ENCODE data around the gene ARHGEF33. TPM values are rescaled to one million over a fixed set of nuclear protein-coding genes. Genes with fewer than 3 reads are reported as not detected.

Gene ARHGEF33
- total and polyA plus RNA-seq, 8 donors = under 0.01 to 2.0 (median 0.61) TPM; not detected in 1

- no peaks in the 10 kb centered on the region for H3K4me1 ChIP-seq
- no peak overlapping the region for H3K4me3 ChIP-seq
- WGBS, 5 donors = 60 to 92% (median 71%) methylated on average over 1 of the region's 1 CpG
- intact Hi-C loops (cut with DNase I; ENCODE audit: low total_unique reads) = no loop called here
- DNase-seq = no peak
- H3K27ac ChIP-seq = no peak overlapping the region
- no peaks in the 10 kb centered on the region for H3K9me3 ChIP-seq
- TF ChIP-seq POLR2AphosphoS5 (IDR thresholded peaks at IDR 0.05) (no peak), CTCF (IDR thresholded peaks at IDR 0.05) (no peak), EP300 (IDR thresholded peaks at IDR 0.05) (no peak)
- H3K36me3 ChIP-seq = no peaks in the 10 kb centered on the region
- no peaks in the 10 kb centered on the region for H3K27me3 ChIP-seq
Observed at GRCh38 chr2:38966678-38967077, 77.0 kb downstream of the ARHGEF33 start.

- Histone ChIP-seq H3K4me3 (no peak overlapping the region), H3K27ac (no peak overlapping the region), H3K9me3 (no peaks in the 10 kb centered on the region), H3K36me3 (no peaks in the 10 kb centered on the region), H3K4me1 (no peaks in the 10 kb centered on the region), H3K27me3 (no peaks in the 10 kb centered on the region)
- TF ChIP-seq POLR2A (IDR thresholded peaks at IDR 0.05) = no peak
- no peak for TF ChIP-seq CTCF (IDR thresholded peaks at IDR 0.05)
- TF ChIP-seq POLR2AphosphoS5 (IDR thresholded peaks at IDR 0.05) = no peak
- TF ChIP-seq EP300 (IDR thresholded peaks at IDR 0.05) = no peak
- no peak for DNase-seq
- 89 to 100% (median 95%) methylated on average over 2 of the region's 2 CpGs for WGBS, 5 donors
- intact Hi-C loops (cut with DNase I; ENCODE audit: low total_unique reads) = no loop called here
Observed at GRCh38 chr2:38968021-38968420, 78.3 kb downstream of the ARHGEF33 start.

GRCh38 chr2:38971377-38971776, 81.7 kb downstream of the ARHGEF33 start:
- Histone ChIP-seq H3K4me1 (peaks cover 0 to 8% (median 0%) of the 10 kb centered on the region in 4 donors), H3K9me3 (no peaks in the 10 kb centered on the region), H3K27me3 (no peaks in the 10 kb centered on the region), H3K4me3 (no peak overlapping the region), H3K27ac (no peak overlapping the region), H3K36me3 (no peaks in the 10 kb centered on the region)
- TF ChIP-seq POLR2AphosphoS5 (IDR thresholded peaks at IDR 0.05) (no peak), EP300 (IDR thresholded peaks at IDR 0.05) (no peak), CTCF (IDR thresholded peaks at IDR 0.05) (no peak), POLR2A (IDR thresholded peaks at IDR 0.05) (no peak)
- no peak for DNase-seq
- intact Hi-C loops (cut with DNase I; ENCODE audit: low total_unique reads) = no loop called here
- WGBS, 5 donors = 76 to 82% (median 79%) methylated on average over 4 of the region's 4 CpGs

- peaks cover 0 to 8% (median 0%) of the 10 kb centered on the region in 4 donors for H3K4me1 ChIP-seq
- no peak for TF ChIP-seq POLR2AphosphoS5 (IDR thresholded peaks at IDR 0.05)
- no peak for TF ChIP-seq CTCF (IDR thresholded peaks at IDR 0.05)
- TF ChIP-seq POLR2A (IDR thresholded peaks at IDR 0.05) = no peak
- no peak for TF ChIP-seq EP300 (IDR thresholded peaks at IDR 0.05)
Observed at GRCh38 chr2:38973266-38973665, 83.6 kb downstream of the ARHGEF33 start.

More at GRCh38 chr2:38973266-38973665, 83.6 kb downstream of the ARHGEF33 start:
- intact Hi-C loops (cut with DNase I; ENCODE audit: low total_unique reads) = no loop called here
- no peaks in the 10 kb centered on the region for H3K27me3 ChIP-seq
- H3K4me3 ChIP-seq = no peak overlapping the region
- DNase-seq = no peak
- H3K27ac ChIP-seq = no peak overlapping the region
- no peaks in the 10 kb centered on the region for H3K9me3 ChIP-seq
- no peaks in the 10 kb centered on the region for H3K36me3 ChIP-seq
